ENCODE data around the gene GSPT1.
A peak's percentile ranks its signal among the peaks of the same experiment; 100 is the strongest.
"Not testable (repeated sequence)": the region's sequence is repeated elsewhere in the genome, so short reads cannot be mapped to it uniquely, and the experiment has no call there.

The GSPT1 gene

GRCh38 chr16:11915644-11916523 is at the start of gene GSPT1:
GSPT1 (minus strand) TSS chr16:11915956; CDS start chr16:11915720, 236 bp downstream.
- peak; percentile 97 for DNase-seq (ENCODE audit: low spot score)

- no peak for DNase-seq (ENCODE audit: low spot score)
These were observed 49.2 kb upstream of the GSPT1 start, which contains the start of gene TNFRSF17 for GRCh38 chr16:11964761-11965551. TNFRSF17 (plus strand) TSS chr16:11965210; CDS start chr16:11965325, 115 bp downstream.

DNA sequence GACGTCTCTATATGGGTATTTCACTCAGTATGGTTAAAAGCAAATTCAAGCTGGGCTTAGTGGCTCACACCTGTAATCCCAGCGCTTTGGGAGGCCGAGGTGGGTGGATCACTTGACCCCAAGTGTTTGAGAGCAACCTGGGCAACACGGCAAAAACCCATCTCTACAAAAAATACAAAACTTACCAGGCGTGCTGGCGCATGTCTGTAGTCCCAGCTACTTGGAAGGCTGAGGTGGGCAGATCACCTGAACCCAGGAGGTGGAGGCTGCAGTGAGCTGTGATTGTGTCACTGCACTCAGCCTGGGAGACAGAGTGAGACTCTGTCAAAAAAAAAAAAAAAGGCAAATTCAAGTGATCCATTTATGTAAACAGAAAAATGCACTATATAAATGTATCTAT is 48.0 kb upstream of the GSPT1 start:
- no peak for DNase-seq (ENCODE audit: low spot score)

- not testable (repeated sequence) for DNase-seq (ENCODE audit: low spot score)
These were observed 47.2 kb upstream of the GSPT1 start for GRCh38 chr16:11962978-11963377.

GRCh38 chr16:11962457-11962856 is 46.7 kb upstream of the GSPT1 start:
- not testable (repeated sequence) for DNase-seq (ENCODE audit: low spot score)

DNA sequence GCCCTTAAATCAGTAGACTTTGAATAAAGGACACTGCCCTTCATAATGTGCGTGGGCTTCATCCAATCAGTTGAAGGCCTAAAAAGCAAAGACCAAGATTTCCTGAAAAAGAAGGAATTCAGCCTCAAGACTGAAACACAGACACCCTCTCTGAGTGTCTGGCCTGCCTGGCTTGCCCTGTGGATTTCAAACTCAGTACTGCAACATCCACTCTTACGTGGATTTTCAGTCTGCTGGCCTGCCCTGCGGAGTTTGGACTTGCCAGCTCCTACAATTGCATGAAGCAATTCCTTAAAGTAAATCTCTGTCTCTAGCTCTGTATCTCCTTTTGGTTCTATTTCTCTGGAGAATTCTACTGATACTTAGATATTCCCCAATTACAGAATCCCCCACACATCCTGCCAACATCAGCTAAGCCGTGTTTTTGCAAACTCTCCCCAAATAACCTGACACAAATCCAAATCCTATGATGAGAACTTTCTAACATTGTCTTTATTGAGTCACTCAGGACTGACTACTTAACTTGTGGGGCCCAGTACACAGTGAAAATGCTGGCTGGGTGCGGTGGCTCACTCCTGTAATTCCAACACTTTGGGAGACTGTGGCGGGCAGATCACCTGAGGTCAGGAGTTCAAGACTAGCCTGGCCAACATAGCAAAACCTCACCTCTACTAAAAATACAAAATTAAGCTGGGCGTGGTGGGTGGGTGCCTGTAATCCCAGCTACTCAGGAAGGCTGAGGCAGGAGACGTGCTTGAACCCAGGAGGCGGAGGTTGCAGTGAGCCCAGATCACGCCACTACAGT is 42.0 kb upstream of the GSPT1 start:
- no peak for DNase-seq (ENCODE audit: low spot score)

GRCh38 chr16:11956558-11956957 is 40.8 kb upstream of the GSPT1 start:
- DNase-seq (ENCODE audit: low spot score), result no peak

- DNase-seq (ENCODE audit: low spot score), result peak; percentile 21
These were observed 40.0 kb upstream of the GSPT1 start for GRCh38 chr16:11955713-11956123.

GRCh38 chr16:11953576-11953975 is 37.8 kb upstream of the GSPT1 start:
- not testable (repeated sequence) for DNase-seq (ENCODE audit: low spot score)

DNA sequence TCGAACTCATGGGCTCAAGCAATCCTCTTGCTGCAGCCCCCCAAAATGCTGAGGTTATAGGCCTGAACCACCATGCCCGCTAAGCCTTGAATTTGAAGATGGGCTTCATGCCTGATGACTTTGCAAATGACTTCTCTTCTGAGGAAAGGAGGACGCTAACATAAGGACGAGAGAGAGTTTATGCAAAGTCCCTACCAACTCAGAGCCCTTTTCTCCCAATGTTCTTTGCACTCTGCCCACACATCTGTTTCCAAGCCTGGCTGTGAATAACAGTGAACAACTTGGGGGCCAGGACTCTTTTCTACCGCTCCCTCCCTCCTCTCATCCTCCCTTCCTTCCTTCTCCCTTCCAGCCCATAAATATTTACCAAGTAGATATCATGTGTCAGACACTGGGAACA is 34.6 kb upstream of the GSPT1 start:
- no peak for DNase-seq (ENCODE audit: low spot score)

DNA sequence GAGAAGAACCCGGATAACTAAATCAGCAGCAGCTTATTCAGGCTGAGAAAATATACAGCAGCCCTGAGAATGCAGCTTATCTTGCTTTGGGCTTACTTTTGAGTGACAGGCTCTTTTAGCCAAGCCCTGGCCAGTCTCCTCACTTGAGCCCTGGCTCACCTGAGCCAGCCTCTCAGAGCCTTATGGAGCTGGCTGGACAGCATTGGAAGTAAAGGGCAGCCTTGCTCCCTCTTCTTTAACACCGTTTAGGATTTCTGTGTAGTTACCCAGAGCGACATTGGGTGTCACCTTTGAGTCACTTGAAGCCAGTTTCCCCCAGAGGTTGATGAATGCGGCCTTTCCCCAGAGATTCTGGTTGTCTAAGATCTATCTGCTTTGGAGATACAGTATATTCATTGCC is 33.8 kb upstream of the GSPT1 start:
- peak; percentile 68 for DNase-seq (ENCODE audit: low spot score)

GRCh38 chr16:11948819-11949218 is 33.1 kb upstream of the GSPT1 start:
- DNase-seq (ENCODE audit: low spot score), result no peak

DNA sequence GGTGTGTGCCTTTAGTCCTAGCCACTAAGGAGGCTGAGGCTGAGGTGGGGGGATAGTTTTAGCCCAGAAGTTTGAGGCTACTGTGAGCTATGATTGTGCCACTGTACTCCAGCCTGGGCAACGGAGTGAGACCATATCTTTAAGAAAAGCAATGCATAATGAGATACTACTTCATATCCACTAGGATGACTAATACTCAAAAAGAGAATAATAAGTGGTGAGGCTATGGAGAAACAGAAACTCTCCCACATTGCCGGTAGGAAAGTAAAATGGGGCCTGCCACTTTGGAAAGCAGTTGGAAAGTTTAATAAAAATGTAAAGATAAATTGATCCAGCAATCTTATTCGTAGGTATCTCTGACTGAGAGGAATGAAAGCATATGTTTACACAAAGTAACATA is 30.7 kb upstream of the GSPT1 start:
- no peak for DNase-seq (ENCODE audit: low spot score)

DNA sequence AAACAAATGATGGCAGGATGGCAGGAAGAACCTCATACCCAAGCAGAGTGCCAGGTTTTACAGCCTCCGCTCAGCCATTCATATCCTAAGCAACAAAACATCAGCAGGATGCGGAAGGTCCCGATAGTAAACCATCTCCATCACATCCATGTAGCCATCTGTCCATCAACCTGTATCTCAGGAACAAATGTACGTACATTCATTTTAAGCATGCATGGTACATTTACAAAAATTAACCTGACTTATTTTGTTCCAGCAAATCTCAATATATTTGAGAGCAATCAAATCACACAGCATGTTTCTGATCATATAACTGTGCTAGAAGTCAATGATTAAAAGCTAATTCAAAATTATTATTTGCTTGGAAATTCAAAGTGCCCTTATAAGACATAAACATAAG is 26.2 kb upstream of the GSPT1 start, which contains the start of gene NPIPB2:
NPIPB2 (minus strand) TSS at position 101 of the 400 bp plus-strand sequence; CDS start at position 101, 0 bp downstream.
- not testable (repeated sequence) for DNase-seq (ENCODE audit: low spot score)

GRCh38 chr16:11927350-11927749 is 11.6 kb upstream of the GSPT1 start:
- not testable (repeated sequence) for DNase-seq (ENCODE audit: low spot score)

GRCh38 chr16:11924046-11924445 is 8.3 kb upstream of the GSPT1 start:
- DNase-seq (ENCODE audit: low spot score), result not testable (repeated sequence)

GRCh38 chr16:11916524-11917285 is 949 bp upstream of the GSPT1 start:
- peak; percentile 92 for DNase-seq (ENCODE audit: low spot score)

DNA sequence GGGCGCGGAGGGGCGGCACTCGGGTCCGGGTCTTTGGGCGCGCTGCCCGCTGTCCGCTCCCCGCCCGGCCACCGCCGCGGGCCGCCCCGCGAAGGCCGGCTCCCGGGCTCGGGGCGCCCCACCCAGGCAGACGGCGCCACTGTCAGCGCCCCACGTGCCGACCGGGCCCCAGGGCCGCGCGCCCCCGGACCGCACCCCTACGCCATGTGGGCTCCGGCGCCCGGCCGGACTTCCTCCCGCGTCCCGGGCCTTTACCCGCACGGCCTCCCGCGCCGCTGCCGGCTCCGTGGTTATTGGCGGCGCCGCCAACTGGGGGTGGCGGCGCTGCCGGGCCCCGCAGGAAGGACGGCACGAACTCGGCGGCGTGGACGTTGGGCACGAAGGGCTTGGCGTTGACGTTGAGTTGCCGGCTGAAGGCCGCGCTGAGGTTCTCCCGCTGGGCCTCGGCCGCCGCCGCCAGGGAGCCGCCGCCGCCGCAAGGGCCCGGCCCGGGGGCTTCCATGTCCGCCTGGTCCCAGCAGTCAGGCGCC is 577 bp downstream of the GSPT1 start:
- peak; percentile 35 for DNase-seq (ENCODE audit: low spot score)

DNA sequence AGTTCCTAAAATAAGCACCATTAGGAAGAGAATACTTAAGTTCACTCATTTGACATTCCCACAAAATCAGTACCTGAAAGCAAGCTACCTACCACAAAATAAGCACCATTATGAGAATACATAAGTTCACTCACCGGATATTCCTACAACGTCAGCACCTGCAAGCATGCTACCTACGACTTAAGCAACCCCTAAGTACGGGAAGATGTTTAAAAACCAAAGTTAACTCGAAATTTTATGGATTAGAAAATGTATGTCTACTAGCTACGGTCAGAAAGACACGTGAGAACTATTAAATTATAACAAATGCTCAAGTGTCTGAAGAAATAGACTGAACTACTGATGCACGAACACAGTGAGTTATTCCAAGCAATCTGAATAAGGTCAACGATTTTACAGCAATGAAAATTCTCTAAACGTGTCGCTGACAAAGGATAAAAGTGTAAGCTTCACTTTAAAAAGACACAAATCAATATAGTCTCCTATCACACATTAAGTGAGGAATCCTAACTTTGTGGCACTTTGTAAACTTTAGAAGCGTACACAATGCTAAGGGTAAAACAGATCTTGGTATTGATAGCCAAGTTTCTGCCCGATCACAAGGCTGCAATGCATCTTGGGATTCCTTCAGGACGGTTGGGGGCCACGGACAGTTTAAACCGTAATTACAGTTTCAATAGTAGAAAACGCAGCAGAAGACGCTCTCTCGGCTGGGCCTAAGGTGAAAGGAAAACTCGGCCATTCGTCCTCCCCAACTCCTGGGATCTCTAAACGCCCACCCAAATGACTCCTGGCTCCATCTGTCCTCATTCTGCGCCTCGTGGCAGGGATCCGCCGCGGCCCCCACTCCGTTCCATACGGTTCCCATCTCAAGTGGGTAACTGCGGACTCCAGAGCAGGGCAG is 1.3 kb downstream of the GSPT1 start:
- peak; percentile 59 for DNase-seq (ENCODE audit: low spot score)

Measured in RKO (cell line).